ENCODE results near the gene CSF1R.
"Not testable (repeated sequence)": the region's sequence is repeated elsewhere in the genome, so short reads cannot be mapped to it uniquely, and the experiment has no call there.

CSF1R gene

DNA sequence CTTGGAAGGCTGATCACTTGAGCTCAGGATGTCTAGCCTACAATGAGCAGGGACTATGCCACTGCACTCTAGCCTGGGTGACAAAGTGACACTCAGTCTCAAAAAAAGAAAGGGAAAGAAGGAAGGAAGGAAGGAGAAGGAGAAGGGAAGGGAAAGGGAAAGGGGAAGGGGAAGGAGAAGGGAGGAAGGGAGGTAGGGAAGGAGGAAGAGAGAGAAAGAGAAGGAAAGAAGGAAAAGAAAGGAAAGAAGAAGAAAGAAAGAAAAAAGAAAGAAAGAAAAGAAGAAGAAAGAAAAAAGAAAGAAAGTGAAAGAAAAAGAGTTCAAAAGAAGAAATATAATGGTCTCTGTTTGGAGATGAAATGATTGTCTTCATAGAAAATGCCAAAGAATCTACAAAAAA, 10.8 kb upstream of the CSF1R start:
- Histone ChIP-seq H3K36me3 (replicated peaks; ENCODE audit: low read depth, low read length) (no peaks in the 10 kb centered on the region), H3K27me3 (ENCODE audit: low read depth, low read length) (peaks cover 7% of the 10 kb centered on the region; the same call in 1 of the 2 replicates), H3K4me1 (ENCODE audit: low read length) (no peaks in the 10 kb centered on the region), H3K27ac (ENCODE audit: low read length) (no peak overlapping the region), H3K4me3 (ENCODE audit: low read length) (no peak overlapping the region), H2AFZ (ENCODE audit: low read depth, low read length) (no peak overlapping the region), H3K79me2 (ENCODE audit: low read length) (no peaks in the 10 kb centered on the region), H3K9ac (ENCODE audit: low read length) (no peak overlapping the region), H4K20me1 (ENCODE audit: insufficient read depth, low read length) (no peaks in the 10 kb centered on the region), H3K9me3 (ENCODE audit: insufficient read depth, low read length) (no peaks in the 10 kb centered on the region), H3K4me2 (ENCODE audit: low read length) (no peak overlapping the region)
- TF ChIP-seq, protein P1, sequence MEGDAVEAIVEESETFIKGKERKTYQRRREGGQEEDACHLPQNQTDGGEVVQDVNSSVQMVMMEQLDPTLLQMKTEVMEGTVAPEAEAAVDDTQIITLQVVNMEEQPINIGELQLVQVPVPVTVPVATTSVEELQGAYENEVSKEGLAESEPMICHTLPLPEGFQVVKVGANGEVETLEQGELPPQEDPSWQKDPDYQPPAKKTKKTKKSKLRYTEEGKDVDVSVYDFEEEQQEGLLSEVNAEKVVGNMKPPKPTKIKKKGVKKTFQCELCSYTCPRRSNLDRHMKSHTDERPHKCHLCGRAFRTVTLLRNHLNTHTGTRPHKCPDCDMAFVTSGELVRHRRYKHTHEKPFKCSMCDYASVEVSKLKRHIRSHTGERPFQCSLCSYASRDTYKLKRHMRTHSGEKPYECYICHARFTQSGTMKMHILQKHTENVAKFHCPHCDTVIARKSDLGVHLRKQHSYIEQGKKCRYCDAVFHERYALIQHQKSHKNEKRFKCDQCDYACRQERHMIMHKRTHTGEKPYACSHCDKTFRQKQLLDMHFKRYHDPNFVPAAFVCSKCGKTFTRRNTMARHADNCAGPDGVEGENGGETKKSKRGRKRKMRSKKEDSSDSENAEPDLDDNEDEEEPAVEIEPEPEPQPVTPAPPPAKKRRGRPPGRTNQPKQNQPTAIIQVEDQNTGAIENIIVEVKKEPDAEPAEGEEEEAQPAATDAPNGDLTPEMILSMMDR (IDR thresholded peaks at IDR 0.05; ENCODE audit: low read depth, low read length), result no peak
- TF ChIP-seq EZH2phosphoT487 (IDR thresholded peaks at IDR 0.05; ENCODE audit: low read depth), result no peak

- Histone ChIP-seq H3K4me2 (ENCODE audit: low read length) (no peak overlapping the region), H3K27me3 (ENCODE audit: low read depth, low read length) (peaks cover 12% of the 10 kb centered on the region; the same call in 1 of the 2 replicates), H2AFZ (ENCODE audit: low read depth, low read length) (no peak overlapping the region), H3K4me1 (ENCODE audit: low read length) (0 out of 2 replicates have a peak, but pooled peaks cover 2% of the 10 kb centered on the region), H4K20me1 (ENCODE audit: insufficient read depth, low read length) (no peaks in the 10 kb centered on the region), H3K36me3 (replicated peaks; ENCODE audit: low read depth, low read length) (no peaks in the 10 kb centered on the region), H3K9ac (ENCODE audit: low read length) (no peak overlapping the region), H3K79me2 (ENCODE audit: low read length) (no peaks in the 10 kb centered on the region), H3K9me3 (ENCODE audit: insufficient read depth, low read length) (no peaks in the 10 kb centered on the region), H3K4me3 (ENCODE audit: low read length) (no peak overlapping the region), H3K27ac (ENCODE audit: low read length) (no peak overlapping the region)
- TF ChIP-seq, protein P1 (IDR thresholded peaks at IDR 0.05; ENCODE audit: low read depth, low read length), result no peak
- no peak for TF ChIP-seq EZH2phosphoT487 (IDR thresholded peaks at IDR 0.05; ENCODE audit: low read depth)
These were observed 5.9 kb upstream of the CSF1R start for GRCh38 chr5:150092159-150092787.

- Histone ChIP-seq H3K4me3 (ENCODE audit: low read length) (no peak overlapping the region), H4K20me1 (ENCODE audit: insufficient read depth, low read length) (no peaks in the 10 kb centered on the region), H3K4me2 (ENCODE audit: low read length) (no peak overlapping the region), H3K79me2 (ENCODE audit: low read length) (no peaks in the 10 kb centered on the region), H3K9me3 (ENCODE audit: insufficient read depth, low read length) (no peaks in the 10 kb centered on the region), H3K4me1 (ENCODE audit: low read length) (peaks cover 14% of the 10 kb centered on the region), H3K36me3 (replicated peaks; ENCODE audit: low read depth, low read length) (no peaks in the 10 kb centered on the region), H3K27ac (ENCODE audit: low read length) (no peak overlapping the region), H2AFZ (ENCODE audit: low read depth, low read length) (no peak overlapping the region), H3K9ac (ENCODE audit: low read length) (no peak overlapping the region), H3K27me3 (ENCODE audit: low read depth, low read length) (peaks cover 9% of the 10 kb centered on the region; the same call in 1 of the 2 replicates)
- TF ChIP-seq, protein P1 (IDR thresholded peaks at IDR 0.05; ENCODE audit: low read depth, low read length), result no peak
- no peak for TF ChIP-seq EZH2phosphoT487 (IDR thresholded peaks at IDR 0.05; ENCODE audit: low read depth)
These were observed 1.0 kb downstream of the CSF1R start for GRCh38 chr5:150085191-150085912.

DNA sequence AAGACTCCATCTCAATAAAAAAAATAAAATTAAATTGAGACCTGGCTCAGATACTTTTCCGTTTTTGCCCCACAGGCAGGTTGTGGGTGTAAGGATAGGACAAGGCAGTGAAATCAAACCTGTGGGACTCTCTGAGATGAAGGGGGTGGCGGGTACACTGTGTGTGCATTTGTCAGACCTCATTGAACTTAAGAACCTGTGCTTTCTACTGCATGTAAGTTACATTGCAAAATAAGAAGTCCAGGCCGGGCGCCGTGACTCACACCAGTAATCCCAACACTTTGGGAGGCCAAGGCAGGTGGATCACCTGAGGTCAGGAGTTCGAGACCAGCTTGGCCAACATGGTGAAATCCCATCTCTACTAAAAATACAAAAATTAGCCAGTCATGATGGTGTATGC, 1.6 kb downstream of the CSF1R start:
- H3K27ac ChIP-seq (ENCODE audit: low read length), result not testable (repeated sequence)

More for the DNA sequence above, 1.6 kb downstream of the CSF1R start:
- H3K79me2 ChIP-seq (ENCODE audit: low read length); H2AFZ ChIP-seq (ENCODE audit: low read depth, low read length); H4K20me1 ChIP-seq (ENCODE audit: insufficient read depth, low read length); H3K9ac ChIP-seq (ENCODE audit: low read length); H3K27me3 ChIP-seq (ENCODE audit: low read depth, low read length); H3K9me3 ChIP-seq (ENCODE audit: insufficient read depth, low read length); H3K4me2 ChIP-seq (ENCODE audit: low read length); H3K4me3 ChIP-seq (ENCODE audit: low read length); H3K36me3 ChIP-seq (replicated peaks; ENCODE audit: low read depth, low read length): not testable (repeated sequence)
- H3K4me1 ChIP-seq (ENCODE audit: low read length), result peaks cover 14% of the 10 kb centered on the region
